Uterine smooth muscle cell (primary cell): ENCODE measurements around the gene MAPRE2. TPM values are rescaled to one million over a fixed set of nuclear protein-coding genes. Genes with fewer than 3 reads are reported as not detected.

Experiments
- total RNA-seq: library from RNA; depleted of rRNA; stranded (reverse); fragments of >200 nt; gene quantifications from 2 replicates; pipeline ENCODE4 v1.2.3, GENCODE V29; 2014

Gene MAPRE2
- 12.2 and 13.9 TPM in 2 replicates for total RNA-seq

DNA sequence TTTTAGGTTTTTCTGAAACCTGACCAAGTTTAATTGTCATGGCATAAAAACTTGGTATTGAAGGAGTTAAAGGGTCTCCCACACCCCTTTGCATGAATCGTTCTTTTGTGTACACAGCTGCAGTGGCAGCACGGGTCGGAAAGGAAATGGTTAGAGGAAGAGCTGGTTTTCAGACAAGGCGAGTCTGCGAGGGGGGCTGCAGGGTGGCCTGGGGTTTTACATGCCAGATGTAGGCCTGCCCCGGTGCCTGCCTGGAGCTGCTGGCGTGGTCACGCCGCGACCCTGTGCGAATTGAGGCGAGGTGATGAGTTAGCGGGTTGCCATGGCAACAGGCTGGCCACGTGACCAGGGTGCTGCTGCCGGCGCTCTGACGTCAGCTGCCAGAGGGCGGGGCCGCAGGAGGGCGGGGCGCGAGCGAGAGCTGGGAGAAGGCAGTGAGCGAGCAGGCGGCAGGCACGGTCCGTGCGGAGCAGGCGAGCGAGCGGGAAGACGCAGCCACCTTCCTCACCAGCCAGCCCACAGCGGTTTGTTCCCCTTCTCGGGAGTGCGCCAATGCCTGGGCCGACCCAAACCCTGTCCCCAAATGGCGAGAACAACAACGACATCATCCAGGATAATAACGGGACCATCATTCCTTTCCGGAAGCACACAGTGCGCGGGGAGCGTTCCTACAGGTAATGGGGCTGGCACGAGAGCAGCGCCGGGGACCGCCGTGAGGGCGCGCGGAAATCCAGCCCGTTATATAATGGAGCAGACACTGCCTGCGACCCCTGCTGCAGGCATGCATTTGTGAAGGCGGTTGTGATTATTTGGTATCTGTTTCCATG lies at the start of gene MAPRE2:
Gene MAPRE2 (plus strand): TSS at position 426 of the 827 bp plus-strand sequence. CDS start 127 bp downstream, at position 553.

Other genes with a start within 250 kb of the MAPRE2 start
- 14.2 and 19.7 TPM in 2 replicates for gene ZNF397, start 199.6 kb downstream of the MAPRE2 start, total RNA-seq
- gene ZSCAN30, start 248.8 kb downstream of the MAPRE2 start, total RNA-seq: 24.9 and 26.0 TPM in 2 replicates